GM06990 (cell line): Measurements from ENCODE around the gene NKAIN2.
"Not testable (repeated sequence)": the region's sequence is repeated elsewhere in the genome, so short reads cannot be mapped to it uniquely, and the experiment has no call there.

ENCODE experiments used
- DNase-seq: peaks from one replicate; pipeline ENCODE4 v3.0.0-alpha.2; 2011; ENCODE audit not compliant: insufficient read length; ENCODE audit errors: extremely low read depth
- H3K27me3 ChIP-seq: replicated peaks from 2 replicates; pipeline ENCODE4 v1.6.0; 2011; ENCODE audit warnings: low read length; ENCODE audit not compliant: control insufficient read depth, insufficient read depth
- H3K36me3 ChIP-seq: 2 replicates; pipeline ENCODE4 v1.5.1; 2011; ENCODE audit warnings: low read length; ENCODE audit not compliant: control insufficient read depth, insufficient read depth
- H3K4me3 ChIP-seq: replicated peaks from 2 replicates; pipeline ENCODE4 v1.5.1; 2011; ENCODE audit warnings: low read depth, mild to moderate bottlenecking, control low read depth, low read length
- CTCF ChIP-seq: IDR thresholded peaks from 2 replicates; pipeline ENCODE4 v1.5.1; 2011; ENCODE audit warnings: low read length, control low read depth, mild to moderate bottlenecking, inconsistent platforms; ENCODE audit not compliant: insufficient read depth, poor library complexity, severe bottlenecking

NKAIN2 gene

GRCh38 chr6:124008000-124008987 is 204.6 kb downstream of the NKAIN2 start:
- Histone ChIP-seq H3K4me3 (no peak overlapping the region), H3K36me3 (no peaks in the 10 kb centered on the region), H3K27me3 (no peaks in the 10 kb centered on the region)
- no peak for TF ChIP-seq CTCF
- no peak for DNase-seq

GRCh38 chr6:124008988-124009765 is 205.5 kb downstream of the NKAIN2 start:
- no peaks in the 10 kb centered on the region for H3K36me3 ChIP-seq
- DNase-seq: no peak
- H3K4me3 ChIP-seq: no peak overlapping the region
- H3K27me3 ChIP-seq: no peaks in the 10 kb centered on the region
- no peak for TF ChIP-seq CTCF

GRCh38 chr6:124010574-124010973 is 206.9 kb downstream of the NKAIN2 start:
- Histone ChIP-seq H3K27me3 (no peaks in the 10 kb centered on the region), H3K36me3 (no peaks in the 10 kb centered on the region), H3K4me3 (no peak overlapping the region)
- DNase-seq: no peak
- no peak for TF ChIP-seq CTCF

GRCh38 chr6:124011180-124011579 is 207.5 kb downstream of the NKAIN2 start:
- DNase-seq: no peak
- Histone ChIP-seq H3K27me3 (no peaks in the 10 kb centered on the region), H3K4me3 (no peak overlapping the region), H3K36me3 (no peaks in the 10 kb centered on the region)
- TF ChIP-seq CTCF: no peak

GRCh38 chr6:124022051-124022450 is 218.4 kb downstream of the NKAIN2 start:
- not testable (repeated sequence) for H3K4me3 ChIP-seq, DNase-seq

GRCh38 chr6:124022641-124023040 is 219.0 kb downstream of the NKAIN2 start:
- no peak for TF ChIP-seq CTCF
- no peaks in the 10 kb centered on the region for H3K27me3 ChIP-seq
- no peak for DNase-seq
- no peaks in the 10 kb centered on the region for H3K36me3 ChIP-seq
- no peak overlapping the region for H3K4me3 ChIP-seq

More at GRCh38 chr6:124022051-124022450, 218.4 kb downstream of the NKAIN2 start:
- not testable (repeated sequence) for H3K27me3 ChIP-seq, H3K36me3 ChIP-seq
